Lung (tissue), 12 donors: ENCODE results near the gene PTPRN2. TPM values are rescaled to one million over a fixed set of nuclear protein-coding genes. Genes with fewer than 3 reads are reported as not detected.

Experiments
- ATAC-seq: fragments of 200-7000 bp; cut with Tn5 transposase; one replicate; pipeline ENCODE4 v1.9.1; 2020; ENCODE audit warnings: moderate number of reproducible peaks; ENCODE audit not compliant: insufficient read depth, low FRiP score
- DNase-seq, 3 donors: peaks; one replicate each; pipeline ENCODE4 v3.0.0-alpha.2; 2013 to 2017
- H3K27ac ChIP-seq, 2 donors: one replicate each; pipeline ENCODE4 v1.5.1; 2013; ENCODE audit warnings: mild to moderate bottlenecking in 2 of 2, moderate library complexity in 2 of 2, control low read depth in 1 of 2, inconsistent platforms in 1 of 2, low read depth in 1 of 2, low read length in 1 of 2
- H3K27me3 ChIP-seq, 3 donors: one replicate each; pipeline ENCODE4 v1.5.1; 2013; ENCODE audit warnings: low read length in 2 of 3; ENCODE audit not compliant: control insufficient read depth in 3 of 3, insufficient read depth in 3 of 3
- H3K36me3 ChIP-seq, 4 donors: one replicate each; pipeline ENCODE4 v1.5.1; 2013; ENCODE audit warnings: low read length in 4 of 4, mild to moderate bottlenecking in 1 of 4, moderate library complexity in 1 of 4; ENCODE audit not compliant: control insufficient read depth in 4 of 4, insufficient read depth in 4 of 4
- H3K4me1 ChIP-seq, 5 donors: one replicate each; pipeline ENCODE4 v1.5.1; 2013; ENCODE audit warnings: low read length in 5 of 5, mild to moderate bottlenecking in 2 of 5, moderate library complexity in 1 of 5; ENCODE audit not compliant: control insufficient read depth in 5 of 5, insufficient read depth in 5 of 5
- H3K4me3 ChIP-seq: one replicate; pipeline ENCODE4 v1.5.1; 2013; ENCODE audit warnings: mild to moderate bottlenecking, control low read depth, moderate library complexity
- H3K9ac ChIP-seq, 2 donors: one replicate each; pipeline ENCODE4 v1.5.1; 2013; ENCODE audit warnings: low read length in 2 of 2, control low read depth in 1 of 2; ENCODE audit not compliant: insufficient read depth in 1 of 2
- H3K9me3 ChIP-seq, 4 donors: one replicate each; pipeline ENCODE4 v1.5.1; 2013; ENCODE audit warnings: low read length in 3 of 4, mild to moderate bottlenecking in 1 of 4, moderate library complexity in 1 of 4; ENCODE audit not compliant: control insufficient read depth in 4 of 4, insufficient read depth in 3 of 4
- CTCF ChIP-seq: IDR thresholded peaks from 2 replicates; pipeline ENCODE4 v1.5.1; 2012; ENCODE audit warnings: mild to moderate bottlenecking; ENCODE audit errors: control extremely low read depth, extremely low read depth
- WGBS, 2 donors: extraction: QIAGEN DNeasy Blood & Tissue Kit; methylation state at CpG; one replicate each; pipeline ENCODE4 v1.1.7; 2013; 5-methylcytosine and 5-hydroxymethylcytosine counted together
- polyA plus RNA-seq, 2 donors: library from polyadenylated mRNA; stranded (reverse); fragments of 200-250 nt; gene quantifications; one replicate each; pipeline ENCODE4 v1.2.1, GENCODE V29; 2013
- total RNA-seq, 2 donors: library from RNA; depleted of rRNA in 1 of 2; stranded (reverse); fragments of >200 nt in 1 of 2; gene quantifications; one replicate each; pipeline ENCODE4 v1.2.1, GENCODE V29; 2014 to 2021
- donor health status: control.
- donor health status: control.
- donor health status: Bipolar disorder and iron deficiency.
- donor health status: healthy.
- donor health status: DM: yes; HTN: yes; CAD: no.

The PTPRN2 gene
- total and polyA plus RNA-seq, 4 donors = 2.1 to 7.4 (median 4.4) TPM

GRCh38 chr7:158017111-158018097 lies 570.2 kb downstream of the PTPRN2 start:
- WGBS, 2 donors = 75 to 79% methylated on average over 16 of the region's 16 CpGs
- DNase-seq (peak; percentile 31 to 49 (median 40)), ATAC-seq (no peak)
- no peak overlapping the region for H3K9ac ChIP-seq
- no peaks in the 10 kb centered on the region for H3K9me3 ChIP-seq
- no peak overlapping the region for H3K27ac ChIP-seq
- no peak for TF ChIP-seq CTCF
- H3K27me3 ChIP-seq = peaks cover 0 to 3% (median 0%) of the 10 kb centered on the region in 3 donors
- H3K4me1 ChIP-seq = peaks cover 0 to 31% (median 8%) of the 10 kb centered on the region in 5 donors
- H3K4me3 ChIP-seq = no peak overlapping the region
- no peaks in the 10 kb centered on the region for H3K36me3 ChIP-seq

- Histone ChIP-seq H3K27me3 (peaks cover 0 to 3% (median 0%) of the 10 kb centered on the region in 3 donors), H3K4me1 (peaks cover 0 to 31% (median 8%) of the 10 kb centered on the region in 5 donors), H3K36me3 (no peaks in the 10 kb centered on the region), H3K9me3 (no peaks in the 10 kb centered on the region), H3K9ac (no peak overlapping the region), H3K27ac (no peak overlapping the region), H3K4me3 (no peak overlapping the region)
- no peak for ATAC-seq
- WGBS, 2 donors = 51 to 58% methylated on average over 31 of the region's 31 CpGs
- TF ChIP-seq CTCF = no peak
- DNase-seq = peak; percentile 80 to 92 (median 87)
These were observed 571.2 kb downstream of the PTPRN2 start for GRCh38 chr7:158016180-158017097.

GRCh38 chr7:158015403-158016179 lies 572.0 kb downstream of the PTPRN2 start:
- DNase-seq = peak; percentile 12 to 41 (median 38)
- WGBS, 2 donors = 32 to 49% methylated on average over 21 of the region's 21 CpGs

More at GRCh38 chr7:158015403-158016179, 572.0 kb downstream of the PTPRN2 start:
- Histone ChIP-seq H3K4me3 (no peak overlapping the region), H3K9ac (no peak overlapping the region), H3K27me3 (no peaks in the 10 kb centered on the region), H3K9me3 (no peaks in the 10 kb centered on the region), H3K36me3 (no peaks in the 10 kb centered on the region), H3K27ac (no peak overlapping the region), H3K4me1 (peaks cover 0 to 31% (median 8%) of the 10 kb centered on the region in 5 donors)
- TF ChIP-seq CTCF = no peak
- no peak for ATAC-seq
